Stomach smooth muscle (tissue), 2 donors: ENCODE data around the gene ATP13A2.
"Not testable (repeated sequence)": the region's sequence is repeated elsewhere in the genome, so short reads cannot be mapped to it uniquely, and the experiment has no call there.

ENCODE experiments used
- H3K27ac ChIP-seq: one replicate; pipeline ENCODE4 v1.7.0; 2013; ENCODE audit warnings: mild to moderate bottlenecking, low read length, inconsistent platforms
- H3K27me3 ChIP-seq, 2 donors: one replicate each; pipeline ENCODE4 v1.7.0; 2013; ENCODE audit warnings: low read length in 2 of 2; ENCODE audit not compliant: insufficient read depth in 2 of 2, control insufficient read depth in 1 of 2
- H3K36me3 ChIP-seq, 2 donors: one replicate each; pipeline ENCODE4 v1.7.0; 2013; ENCODE audit warnings: low read length in 2 of 2; ENCODE audit not compliant: control insufficient read depth in 2 of 2, insufficient read depth in 2 of 2
- H3K4me1 ChIP-seq: one replicate; pipeline ENCODE4 v1.7.0; 2013; ENCODE audit warnings: low read length; ENCODE audit not compliant: control insufficient read depth, insufficient read depth
- H3K4me3 ChIP-seq, 2 donors: one replicate each; pipeline ENCODE4 v1.7.0; 2013; ENCODE audit warnings: low read length in 2 of 2
- H3K9ac ChIP-seq, 2 donors: one replicate each; pipeline ENCODE4 v1.7.0; 2013; ENCODE audit warnings: low read length in 2 of 2, mild to moderate bottlenecking in 1 of 2
- H3K9me3 ChIP-seq, 2 donors: one replicate each; pipeline ENCODE4 v1.7.0; 2013; ENCODE audit warnings: low read length in 2 of 2; ENCODE audit not compliant: control insufficient read depth in 2 of 2
- donor health status: healthy.
- donor health status: Pancreatic carcinoma.

The ATP13A2 gene

GRCh38 chr1:16958475-16958874 is 53.3 kb downstream of the ATP13A2 start:
- Histone ChIP-seq H3K4me1 (no peaks in the 10 kb centered on the region), H3K27ac (no peak overlapping the region), H3K9ac (no peak overlapping the region), H3K9me3 (no peaks in the 10 kb centered on the region), H3K4me3 (no peak overlapping the region), H3K36me3 (peaks cover 8 to 18% of the 10 kb centered on the region in 2 donors), H3K27me3 (no peaks in the 10 kb centered on the region)

- Histone ChIP-seq H3K4me1 (no peaks in the 10 kb centered on the region), H3K9me3 (no peaks in the 10 kb centered on the region), H3K27me3 (no peaks in the 10 kb centered on the region), H3K27ac (no peak overlapping the region), H3K9ac (no peak overlapping the region), H3K4me3 (no peak overlapping the region), H3K36me3 (peaks cover 8 to 18% of the 10 kb centered on the region in 2 donors)
Observed at GRCh38 chr1:16957731-16958130, 54.0 kb downstream of the ATP13A2 start.

DNA sequence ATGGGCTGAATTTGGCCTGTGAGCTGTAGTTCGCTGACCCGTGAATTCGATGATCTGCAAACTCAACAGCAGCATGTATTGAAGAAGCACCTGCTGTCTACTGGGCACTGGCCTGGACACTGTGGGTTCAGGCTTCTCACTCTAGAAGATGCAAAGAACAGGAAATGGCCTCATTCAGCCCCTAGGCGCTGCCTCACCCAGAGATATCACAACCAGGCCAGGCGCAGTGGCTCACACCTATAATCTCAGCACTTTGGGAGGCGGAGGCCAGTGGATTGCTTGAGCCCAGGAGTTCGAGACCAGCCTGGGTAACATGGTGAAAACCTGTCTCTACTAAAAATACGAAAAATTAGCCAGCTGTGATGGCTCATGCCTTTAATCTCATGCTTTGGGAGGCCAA is 55.0 kb downstream of the ATP13A2 start:
- H3K9me3 ChIP-seq: no peaks in the 10 kb centered on the region
- H3K36me3 ChIP-seq: peaks cover 8 to 18% of the 10 kb centered on the region in 2 donors
- H3K4me1 ChIP-seq: no peaks in the 10 kb centered on the region
- no peak overlapping the region for H3K9ac ChIP-seq
- H3K27ac ChIP-seq: no peak overlapping the region
- no peak overlapping the region for H3K4me3 ChIP-seq
- H3K27me3 ChIP-seq: no peaks in the 10 kb centered on the region

DNA sequence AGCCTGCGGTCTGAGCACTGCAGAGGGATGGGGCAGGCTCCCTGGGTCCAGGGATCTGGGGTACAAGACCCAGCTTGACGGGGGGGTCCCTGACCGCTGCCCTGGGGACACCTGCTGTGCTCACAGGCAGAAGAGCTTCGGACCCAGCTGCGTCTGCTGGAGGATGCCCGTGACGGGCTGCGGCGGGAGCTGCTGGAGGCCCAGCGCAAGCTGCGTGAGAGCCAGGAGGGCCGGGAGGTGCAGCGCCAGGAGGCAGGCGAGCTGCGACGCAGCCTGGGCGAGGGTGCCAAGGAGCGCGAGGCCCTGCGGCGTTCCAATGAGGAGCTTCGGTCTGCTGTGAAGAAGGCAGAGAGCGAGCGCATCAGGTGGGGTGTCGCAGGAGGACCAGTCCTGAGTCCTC is 56.5 kb downstream of the ATP13A2 start:
- no peak overlapping the region for H3K4me3 ChIP-seq
- H3K36me3 ChIP-seq: peaks cover 8 to 18% of the 10 kb centered on the region in 2 donors
- no peak overlapping the region for H3K9ac ChIP-seq
- H3K27ac ChIP-seq: no peak overlapping the region
- no peaks in the 10 kb centered on the region for H3K9me3 ChIP-seq
- no peaks in the 10 kb centered on the region for H3K27me3 ChIP-seq
- no peaks in the 10 kb centered on the region for H3K4me1 ChIP-seq

GRCh38 chr1:16954579-16954978 is 57.1 kb downstream of the ATP13A2 start:
- H3K9ac ChIP-seq: no peak overlapping the region

DNA sequence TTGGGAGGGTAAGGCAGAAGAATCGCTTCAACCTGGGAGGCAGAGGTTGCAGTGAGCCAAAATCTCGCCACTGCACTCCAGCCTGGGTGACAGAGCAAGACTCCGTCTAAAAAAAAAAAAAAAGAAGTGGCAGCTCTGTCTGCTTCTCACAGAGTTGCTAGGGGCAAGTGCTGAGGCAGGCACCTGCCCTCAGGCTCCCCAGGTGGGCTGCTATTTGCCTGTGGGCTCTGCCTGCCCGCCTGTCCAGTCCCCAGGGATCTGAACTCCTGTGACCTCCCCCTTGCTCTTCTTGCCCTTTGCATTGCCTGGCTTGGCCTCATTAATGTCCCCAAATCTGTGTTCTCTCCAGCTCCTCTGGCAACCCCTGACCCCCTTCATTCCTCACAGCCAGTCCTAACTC is 59.4 kb downstream of the ATP13A2 start:
- not testable (repeated sequence) for H3K4me1 ChIP-seq, H3K9me3 ChIP-seq, H3K9ac ChIP-seq, H3K27me3 ChIP-seq, H3K27ac ChIP-seq, H3K4me3 ChIP-seq
- H3K36me3 ChIP-seq: peaks cover 8 to 18% of the 10 kb centered on the region in 2 donors

More at GRCh38 chr1:16954579-16954978, 57.1 kb downstream of the ATP13A2 start:
- H3K4me1 ChIP-seq: no peaks in the 10 kb centered on the region
- H3K4me3 ChIP-seq: no peak overlapping the region
- H3K27ac ChIP-seq: no peak overlapping the region
- no peaks in the 10 kb centered on the region for H3K9me3 ChIP-seq
- no peaks in the 10 kb centered on the region for H3K27me3 ChIP-seq
- peaks cover 8 to 18% of the 10 kb centered on the region in 2 donors for H3K36me3 ChIP-seq

DNA sequence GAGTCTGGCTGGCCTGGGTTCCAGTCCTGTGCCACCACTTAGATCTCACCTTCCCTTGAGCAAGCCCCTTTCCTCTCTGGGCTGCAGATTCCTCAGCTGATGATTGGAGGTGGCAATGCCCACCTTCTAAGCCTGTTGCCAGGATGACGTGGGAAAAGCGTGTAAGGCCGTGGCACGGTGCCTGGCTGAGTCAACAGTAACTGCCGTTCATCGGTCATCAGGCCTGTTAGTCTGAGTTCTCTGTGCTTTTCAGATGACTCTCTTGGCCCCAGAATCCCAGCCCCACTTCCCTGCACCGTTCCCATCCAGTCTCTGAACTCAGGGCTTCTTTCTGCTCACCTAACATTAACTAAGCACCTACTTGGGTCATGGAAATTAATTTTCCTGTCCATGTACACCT is 62.7 kb downstream of the ATP13A2 start:
- H3K9me3 ChIP-seq, H3K27ac ChIP-seq, H3K9ac ChIP-seq, H3K4me3 ChIP-seq, H3K4me1 ChIP-seq, H3K27me3 ChIP-seq: not testable (repeated sequence)
- H3K36me3 ChIP-seq: peaks cover 0 to 15% of the 10 kb centered on the region in 2 donors

DNA sequence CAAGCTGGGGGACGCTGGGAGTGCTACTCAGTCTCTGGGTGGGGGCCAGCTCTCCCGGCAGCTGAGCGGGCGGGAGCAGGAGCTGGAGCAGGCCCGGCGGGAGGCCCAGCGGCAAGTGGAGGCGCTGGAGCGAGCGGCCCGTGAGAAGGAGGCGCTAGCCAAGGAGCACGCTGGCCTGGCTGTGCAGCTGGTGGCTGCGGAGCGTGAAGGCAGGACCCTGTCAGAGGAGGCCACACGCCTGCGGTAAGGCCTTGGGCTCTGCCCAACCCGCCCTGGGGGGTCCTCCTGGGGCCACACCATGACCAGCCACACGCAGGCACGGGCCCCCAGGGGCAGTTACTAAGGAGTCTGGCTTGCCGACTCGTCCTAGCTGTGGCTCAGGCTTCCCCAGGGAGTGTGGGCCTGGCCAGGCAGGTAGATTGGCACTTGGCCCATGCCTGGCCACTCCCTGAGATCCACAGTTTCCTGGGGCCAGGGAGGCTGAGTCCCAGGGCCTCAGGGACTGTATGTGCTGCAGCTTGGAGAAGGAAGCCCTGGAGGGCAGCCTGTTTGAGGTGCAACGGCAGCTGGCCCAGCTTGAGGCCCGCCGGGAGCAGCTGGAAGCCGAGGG is 63.3 kb downstream of the ATP13A2 start:
- H3K9me3 ChIP-seq, H3K4me1 ChIP-seq, H3K27ac ChIP-seq, H3K9ac ChIP-seq, H3K27me3 ChIP-seq, H3K4me3 ChIP-seq: not testable (repeated sequence)
- H3K36me3 ChIP-seq: peaks cover 0 to 20% of the 10 kb centered on the region in 2 donors

- no peak overlapping the region for H3K4me3 ChIP-seq
- peaks cover 4 to 27% of the 10 kb centered on the region in 2 donors for H3K36me3 ChIP-seq
- H3K9ac ChIP-seq: no peak overlapping the region
- H3K27ac ChIP-seq: no peak overlapping the region
- no peaks in the 10 kb centered on the region for H3K9me3 ChIP-seq
- no peaks in the 10 kb centered on the region for H3K27me3 ChIP-seq
- H3K4me1 ChIP-seq: no peaks in the 10 kb centered on the region
Observed at GRCh38 chr1:16946646-16947045, 65.1 kb downstream of the ATP13A2 start.

DNA sequence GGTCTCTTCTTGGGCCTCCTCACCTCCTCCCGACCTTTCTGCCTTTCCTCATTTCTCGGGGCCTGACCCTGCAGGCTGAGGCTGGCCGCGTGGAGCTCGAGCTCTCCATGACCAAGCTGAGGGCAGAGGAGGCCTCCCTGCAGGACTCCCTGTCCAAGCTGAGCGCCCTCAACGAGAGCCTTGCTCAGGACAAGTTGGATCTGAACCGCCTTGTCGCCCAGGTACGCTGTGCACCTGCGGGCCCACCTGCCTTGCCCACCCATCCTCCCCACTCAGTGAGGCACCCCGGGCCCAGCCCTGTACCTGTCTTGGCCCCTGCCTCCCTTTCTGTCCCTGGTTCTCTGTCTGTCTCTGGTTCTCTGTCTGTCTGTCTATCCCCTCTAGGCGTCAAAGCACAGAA is 65.5 kb downstream of the ATP13A2 start:
- H3K4me3 ChIP-seq, H3K9me3 ChIP-seq, H3K27me3 ChIP-seq, H3K4me1 ChIP-seq, H3K27ac ChIP-seq, H3K9ac ChIP-seq: not testable (repeated sequence)
- H3K36me3 ChIP-seq: peaks cover 4 to 27% of the 10 kb centered on the region in 2 donors

- not testable (repeated sequence) for H3K4me3 ChIP-seq, H3K9ac ChIP-seq, H3K9me3 ChIP-seq, H3K27me3 ChIP-seq, H3K4me1 ChIP-seq, H3K27ac ChIP-seq
- H3K36me3 ChIP-seq: peaks cover 4 to 29% of the 10 kb centered on the region in 2 donors
Observed at GRCh38 chr1:16945512-16945911, 66.2 kb downstream of the ATP13A2 start.
